ENCODE results near the gene BEND6. TPM values are rescaled to one million over a fixed set of nuclear protein-coding genes. Genes with fewer than 3 reads are reported as not detected.
"Not testable (repeated sequence)": the region's sequence is repeated elsewhere in the genome, so short reads cannot be mapped to it uniquely, and the experiment has no call there.

Gene BEND6
- total RNA-seq, 2 donors from 2014 or later, result 0.32 to 0.61 TPM

GRCh38 chr6:57044568-57044967 lies 89.7 kb downstream of the BEND6 start:
- intact Hi-C loops (cut with DNase I), result loop anchor here (10.0 kb wide), 1 partner anchor 270 kb away; the partner anchor contains the start of gene PRIM2
- Histone ChIP-seq H3K27ac (no peak overlapping the region), H3K9ac (ENCODE audit: low read depth in 2 of 2, low read length in 2 of 2) (no peak overlapping the region), H3K4me1 (no peaks in the 10 kb centered on the region), H3K4me3 (no peak overlapping the region), H3K27me3 (no peaks in the 10 kb centered on the region), H3K36me3 (no peaks in the 10 kb centered on the region), H3K9me3 (no peaks in the 10 kb centered on the region)
- TF ChIP-seq CTCF (IDR thresholded peaks at IDR 0.05), result no peak
- no peak for DNase-seq

GRCh38 chr6:57046332-57047256 lies 91.7 kb downstream of the BEND6 start, which contains the start of gene KIAA1586:
Gene KIAA1586, plus strand, starts transcription at chr6:57046693. Its CDS starts 63 bp downstream, at chr6:57046756.
- peak within 1 kb of the TSS; percentile 40 for H3K27ac ChIP-seq
- H3K9ac ChIP-seq (ENCODE audit: low read depth in 2 of 2, low read length in 2 of 2), result peak within 1 kb of the TSS; percentile 40 to 62
- H3K4me3 ChIP-seq, result peak within 1 kb of the TSS; percentile 54
- not testable (repeated sequence) for H3K4me1 ChIP-seq, H3K36me3 ChIP-seq, H3K9me3 ChIP-seq, H3K27me3 ChIP-seq
- DNase-seq, result peak; percentile 90
- intact Hi-C loops (cut with DNase I), result loop anchor here (10.0 kb wide), 1 partner anchor 268 kb away; the partner anchor contains the start of gene PRIM2

GRCh38 chr6:57047257-57047585 lies 92.3 kb downstream of the BEND6 start:
- H3K27ac ChIP-seq; H3K36me3 ChIP-seq; H3K27me3 ChIP-seq; DNase-seq; H3K9me3 ChIP-seq; H3K4me3 ChIP-seq; H3K9ac ChIP-seq (ENCODE audit: low read depth in 2 of 2, low read length in 2 of 2); H3K4me1 ChIP-seq: not testable (repeated sequence)
- intact Hi-C loops (cut with DNase I), result loop anchor here (10.0 kb wide), 1 partner anchor 268 kb away; the partner anchor contains the start of gene PRIM2

- not testable (repeated sequence) for H3K4me1 ChIP-seq; H3K9me3 ChIP-seq; DNase-seq; H3K4me3 ChIP-seq; H3K27ac ChIP-seq; H3K27me3 ChIP-seq; H3K9ac ChIP-seq (ENCODE audit: low read depth in 2 of 2, low read length in 2 of 2); H3K36me3 ChIP-seq
- intact Hi-C loops (cut with DNase I), result loop anchor here (10.0 kb wide), 1 partner anchor 267 kb away; the partner anchor contains the start of gene PRIM2
Observed at GRCh38 chr6:57047859-57048258, 93.0 kb downstream of the BEND6 start.

GRCh38 chr6:57048577-57048976 lies 93.7 kb downstream of the BEND6 start:
- intact Hi-C loops (cut with DNase I), result loop anchor here (10.0 kb wide), 1 partner anchor 266 kb away; the partner anchor contains the start of gene PRIM2
- Histone ChIP-seq H3K4me1 (no peaks in the 10 kb centered on the region), H3K27me3 (no peaks in the 10 kb centered on the region), H3K4me3 (no peak overlapping the region), H3K36me3 (no peaks in the 10 kb centered on the region), H3K9ac (ENCODE audit: low read depth in 2 of 2, low read length in 2 of 2) (no peak overlapping the region), H3K27ac (no peak overlapping the region), H3K9me3 (no peaks in the 10 kb centered on the region)
- DNase-seq, result no peak
- TF ChIP-seq CTCF (IDR thresholded peaks at IDR 0.05), result no peak

GRCh38 chr6:57063847-57064246 lies 108.9 kb downstream of the BEND6 start:
- intact Hi-C loops (cut with DNase I), result no loop called here
- Histone ChIP-seq H3K27me3 (no peaks in the 10 kb centered on the region), H3K9ac (ENCODE audit: low read depth in 2 of 2, low read length in 2 of 2) (no peak overlapping the region), H3K4me1 (no peaks in the 10 kb centered on the region), H3K27ac (no peak overlapping the region), H3K4me3 (no peak overlapping the region), H3K36me3 (no peaks in the 10 kb centered on the region), H3K9me3 (no peaks in the 10 kb centered on the region)
- TF ChIP-seq CTCF (IDR thresholded peaks at IDR 0.05), result no peak
- DNase-seq, result no peak

- H3K27ac ChIP-seq, result no peak overlapping the region
- no peaks in the 10 kb centered on the region for H3K36me3 ChIP-seq
- no peak overlapping the region for H3K9ac ChIP-seq (ENCODE audit: low read depth in 2 of 2, low read length in 2 of 2)
- no peak overlapping the region for H3K4me3 ChIP-seq
- TF ChIP-seq CTCF (IDR thresholded peaks at IDR 0.05), result no peak
- intact Hi-C loops (cut with DNase I), result no loop called here
- H3K4me1 ChIP-seq, result no peaks in the 10 kb centered on the region
- no peaks in the 10 kb centered on the region for H3K9me3 ChIP-seq
- no peaks in the 10 kb centered on the region for H3K27me3 ChIP-seq
- DNase-seq, result no peak
Observed at GRCh38 chr6:57064809-57065208, 109.9 kb downstream of the BEND6 start.

Measured in colonic mucosa (tissue), 4 donors.